HCT116 (cell line): Measurements from ENCODE around the gene OR4D2. TPM values are rescaled to one million over a fixed set of nuclear protein-coding genes. Genes with fewer than 3 reads are reported as not detected.

Source experiments
- ATAC-seq: fragments of 200-7000 bp; cut with Tn5 transposase; 2 replicates; pipeline ENCODE4 v1.9.1; 2020; ENCODE audit warnings: mild to moderate bottlenecking, moderate library complexity
- BruUV-seq: library from RNA; stranded (reverse); fragments of 400-500 nt; replicated peaks from 2 replicates; lab custom pipeline; 2021; lab: Mats Ljungman, UMichigan
- CTCF ChIA-PET: fragments of 300-600 bp; sonication (Branson Sonifier 250); formaldehyde crosslinking; loops from one replicate; lab custom pipeline; 2021; ENCODE audit warnings: antibody characterized with exemption; lab: Charles Lee
- POLR2A ChIA-PET: fragments of 300-600, 350-600 bp; sonication (Branson Sonifier 250); formaldehyde crosslinking; loops from one replicate; lab custom pipeline; 2021; ENCODE audit warnings: antibody characterized with exemption; lab: Charles Lee
- RAD21 ChIA-PET, 2 experiments: fragments of 300-600 bp; sonication (Branson Sonifier 250); formaldehyde crosslinking; loops; one replicate each; lab custom pipeline; 2023; ENCODE audit warnings: low total read pairs in 2 of 2; ENCODE audit not compliant: uncharacterized antibody in 2 of 2, unreplicated experiment in 2 of 2, low non-redundant PET in 1 of 2; lab: Charles Lee
- DNase-seq: peaks from one replicate; pipeline ENCODE4 v3.0.0-alpha.2; 2010; ENCODE audit warnings: low read depth, low spot score
- H2AFZ ChIP-seq: fragments of 200-600 bp; shearing (Covaris generic), sonication (generic); 2 replicates; pipeline ENCODE4 v1.6.1; 2017; ENCODE audit warnings: low read depth, mixed run types, mixed read lengths, antibody characterized with exemption, low read length; ENCODE audit not compliant: poor library complexity, severe bottlenecking
- H3K27ac ChIP-seq: 2 replicates; pipeline ENCODE4 v1.5.1; 2012; ENCODE audit warnings: low read depth, low read length
- H3K27me3 ChIP-seq: fragments of 200-600 bp; sonication (generic); 2 replicates; pipeline ENCODE4 v1.6.1; 2016; ENCODE audit warnings: mixed run types, low read length, mixed read lengths; ENCODE audit not compliant: insufficient read depth
- H3K36me3 ChIP-seq, 2 experiments: fragments of 200-500 bp in 1 of 2; fragments of 200-600 bp in 1 of 2; sonication (Bioruptor generic) in 1 of 2; sonication (generic) in 1 of 2; 2 replicates each; pipeline versions ENCODE4 v1.5.1 to v1.6.1; 2014 to 2016; ENCODE audit warnings: low read length in 2 of 2, inconsistent platforms in 1 of 2, mixed read lengths in 1 of 2, mixed run types in 1 of 2; ENCODE audit not compliant: insufficient read depth in 2 of 2, control insufficient read depth in 1 of 2
- H3K4me1 ChIP-seq, 2 experiments: fragments of 200-600 bp in 1 of 2; sonication (generic) in 1 of 2; 2 replicates each; pipeline versions ENCODE4 v1.5.1 to v1.6.1; 2012 to 2017; ENCODE audit warnings: low read length in 2 of 2, inconsistent platforms in 1 of 2, mild to moderate bottlenecking in 1 of 2, mixed read lengths in 1 of 2, mixed run types in 1 of 2, moderate library complexity in 1 of 2; ENCODE audit not compliant: insufficient read depth in 2 of 2, control insufficient read depth in 1 of 2
- H3K4me2 ChIP-seq: fragments of 200-600 bp; sonication (generic); 2 replicates; pipeline ENCODE4 v1.6.1; 2017; ENCODE audit warnings: mixed run types, low read length, mixed read lengths
- H3K4me3 ChIP-seq, 2 experiments: fragments of 200-600 bp in 1 of 2; sonication (generic) in 1 of 2; replicated peaks in 1 of 2; 2 replicates each; pipeline ENCODE4 v1.5.1; 2011 to 2016; ENCODE audit warnings: low read length in 2 of 2, control low read depth in 1 of 2, low read depth in 1 of 2, mild to moderate bottlenecking in 1 of 2, mixed read lengths in 1 of 2, mixed run types in 1 of 2
- H3K79me2 ChIP-seq: fragments of 200-600 bp; sonication (generic); 2 replicates; pipeline ENCODE4 v1.6.1; 2017; ENCODE audit warnings: mild to moderate bottlenecking, mixed run types, low read length, moderate library complexity, mixed read lengths; ENCODE audit not compliant: insufficient read depth
- H3K9ac ChIP-seq: fragments of 200-600 bp; sonication (generic); 2 replicates; pipeline ENCODE4 v1.6.1; 2016; ENCODE audit warnings: low read length, mixed read lengths
- H3K9me2 ChIP-seq: fragments of 200-600 bp; sonication (generic), shearing (Covaris generic); 2 replicates; pipeline ENCODE4 v1.6.1; 2017; ENCODE audit warnings: mixed run types, mild to moderate bottlenecking, moderate library complexity; ENCODE audit not compliant: insufficient read depth
- H3K9me3 ChIP-seq, 2 experiments: fragments of 200-500 bp in 1 of 2; fragments of 200-600 bp in 1 of 2; sonication (Bioruptor generic) in 1 of 2; sonication (generic) in 1 of 2; 2 replicates each; pipeline ENCODE4 v1.6.1; 2014 to 2017; ENCODE audit warnings: low read length in 2 of 2, mixed read lengths in 2 of 2, inconsistent platforms in 1 of 2, low read depth in 1 of 2, mild to moderate bottlenecking in 1 of 2, mixed run types in 1 of 2, moderate library complexity in 1 of 2; ENCODE audit not compliant: control insufficient read depth in 1 of 2, insufficient read depth in 1 of 2
- H4K20me1 ChIP-seq: fragments of 200-600 bp; sonication (generic), shearing (Covaris generic); 2 replicates; pipeline ENCODE4 v1.6.1; 2017; ENCODE audit warnings: mixed run types, mild to moderate bottlenecking, moderate library complexity; ENCODE audit not compliant: insufficient read depth
- CTCF ChIP-seq, 3 experiments: fragments of 200-600 bp in 1 of 3; sonication (generic) in 1 of 3; IDR thresholded peaks in 2 of 3; conservative IDR thresholded peaks in 1 of 3; 2 replicates each; pipeline ENCODE4 v1.5.1; 2012 to 2017; ENCODE audit warnings: low read depth in 2 of 3, low read length in 2 of 3, antibody characterized with exemption in 1 of 3, borderline replicate concordance in 1 of 3, control low read depth in 1 of 3, mild to moderate bottlenecking in 1 of 3, mixed read lengths in 1 of 3, mixed run types in 1 of 3, moderate library complexity in 1 of 3; ENCODE audit not compliant: insufficient read depth in 1 of 3
- EGR1 ChIP-seq: IDR thresholded peaks from 2 replicates; pipeline ENCODE4 v1.6.1; 2012; ENCODE audit warnings: low read depth
- EZH2phosphoT487 ChIP-seq: fragments of 200-600 bp; IDR thresholded peaks from 2 replicates; pipeline ENCODE4 v1.6.1; 2018; ENCODE audit warnings: antibody characterized with exemption, borderline replicate concordance
- FOSL1 ChIP-seq: IDR thresholded peaks from 2 replicates; pipeline ENCODE4 v1.6.1; 2012; ENCODE audit warnings: low read depth
- RAD21 ChIP-seq: IDR thresholded peaks from 2 replicates; pipeline ENCODE4 v1.6.1; 2012; ENCODE audit warnings: low read depth, mild to moderate bottlenecking
- REST ChIP-seq: IDR thresholded peaks from 2 replicates; pipeline ENCODE4 v1.6.1; 2012; ENCODE audit warnings: low read depth
- ZFX ChIP-seq: fragments of 450-650 bp; IDR thresholded peaks from 2 replicates; pipeline ENCODE4 v1.6.1; 2017
- ZNF274 ChIP-seq: fragments of 200-500 bp; sonication (Bioruptor generic); IDR thresholded peaks from 2 replicates; pipeline ENCODE4 v1.6.1; 2014; ENCODE audit warnings: mild to moderate bottlenecking, low read depth, low read length, inconsistent platforms
- intact Hi-C: fragments of 100-400 bp; cut with micrococcal nuclease; formaldehyde crosslinking; loops from 2 replicates; pipeline ENCODE4 v1.10.0; 2022
- total RNA-seq: library from RNA; stranded (reverse); gene quantifications from one replicate; pipeline ENCODE4 v1.2.1, GENCODE V29; 2021; ENCODE audit not compliant: unreplicated experiment

Gene OR4D2
- total RNA-seq, 1 experiment from 2014 or later: not detected

GRCh38 chr17:58210922-58211321, 44.1 kb downstream of the OR4D2 start:
- Histone ChIP-seq H4K20me1 (no peaks in the 10 kb centered on the region), H3K4me3 (no peak overlapping the region), H2AFZ (no peak overlapping the region), H3K79me2 (no peaks in the 10 kb centered on the region), H3K4me1 (no peaks in the 10 kb centered on the region), H3K9me2 (no peaks in the 10 kb centered on the region), H3K27ac (no peak overlapping the region), H3K4me2 (no peak overlapping the region), H3K9ac (no peak overlapping the region), H3K27me3 (no peaks in the 10 kb centered on the region), H3K9me3 (no peaks in the 10 kb centered on the region), H3K36me3 (peaks cover 5 to 21% of the 10 kb centered on the region in 2 experiments; a peak in 3 of 4 replicates)
- BruUV-seq: no TSS peak
- DNase-seq (no peak), ATAC-seq (peak; percentile 57; the same call in 1 of the 2 replicates)
- TF ChIP-seq ZFX: no peak
- TF ChIP-seq EZH2phosphoT487: no peak
- TF ChIP-seq ZNF274: no peak
- TF ChIP-seq REST: no peak
- no peak for TF ChIP-seq FOSL1
- TF ChIP-seq EGR1: no peak
- TF ChIP-seq RAD21: no peak; the same call in 1 of the 2 replicates
- TF ChIP-seq CTCF (IDR thresholded peaks at IDR 0.05 in 2 of 3, conservative IDR thresholded peaks at IDR 0.05 in 1 of 3; ENCODE audit: borderline replicate concordance in 1 of 3, insufficient read depth in 1 of 3, low read depth in 2 of 3, low read length in 2 of 3): peak in 2 of 3 experiments; percentile 47 to 49; a peak in 4 of 6 replicates
- intact Hi-C loops: no loop called here
- ChIA-PET POLR2A (no interaction called here), RAD21 (no interaction called here), CTCF (interaction anchor here (1.9 kb wide), 1 partner anchor 10 kb away, joined by 13 read pairs; no protein-coding TSS in a partner anchor)
